Measurements from ENCODE around the gene LRRC25. TPM values are rescaled to one million over a fixed set of nuclear protein-coding genes. Genes with fewer than 3 reads are reported as not detected.

The LRRC25 gene
- total RNA-seq, 1 donor from 2014 or later, result not detected

GRCh38 chr19:18435178-18435841, 37.9 kb upstream of the LRRC25 start:
- no peak overlapping the region for H3K9ac ChIP-seq (ENCODE audit: low read length)
- no peak overlapping the region for H3K4me3 ChIP-seq (ENCODE audit: insufficient read depth, low read depth, low read length)
- TF ChIP-seq CTCF (IDR thresholded peaks at IDR 0.05; ENCODE audit: insufficient read depth, low read depth, low read length) (no peak), EZH2 (IDR thresholded peaks at IDR 0.05; ENCODE audit: insufficient read depth, low read length) (no peak)
- H3K4me2 ChIP-seq (ENCODE audit: low read length), result no peak overlapping the region
- no peak overlapping the region for H3K27ac ChIP-seq (ENCODE audit: low read depth, low read length)
- no peak overlapping the region for H2AFZ ChIP-seq (ENCODE audit: low read depth, low read length)
- no peaks in the 10 kb centered on the region for H3K27me3 ChIP-seq (ENCODE audit: insufficient read depth, low read length)
- no peaks in the 10 kb centered on the region for H3K9me3 Mint-ChIP-seq (ENCODE audit: unreplicated experiment)
- peaks cover 20% of the 10 kb centered on the region for H3K4me1 Mint-ChIP-seq (ENCODE audit: low read depth, unreplicated experiment)
- FAIRE-seq, result no peak
- no peaks in the 10 kb centered on the region for H3K36me3 ChIP-seq (ENCODE audit: insufficient read depth, low read length)
- peaks cover 25% of the 10 kb centered on the region for H4K20me1 ChIP-seq (ENCODE audit: insufficient read depth, low read length)
- peaks cover 3% of the 10 kb centered on the region for H3K36me3 Mint-ChIP-seq (ENCODE audit: low read depth, unreplicated experiment)
- peak overlapping the region; percentile 69 for H3K4me3 Mint-ChIP-seq (ENCODE audit: unreplicated experiment)
- H3K79me2 ChIP-seq (ENCODE audit: insufficient read depth, low read length), result peaks cover 12% of the 10 kb centered on the region
- no peak overlapping the region for H3K27ac Mint-ChIP-seq (ENCODE audit: unreplicated experiment)
- no peak for DNase-seq (ENCODE audit: low read depth)
- no peaks in the 10 kb centered on the region for H3K27me3 Mint-ChIP-seq (ENCODE audit: low read depth, unreplicated experiment)
- peaks cover 37% of the 10 kb centered on the region for H3K4me1 ChIP-seq (ENCODE audit: insufficient read depth, low read length)
- H3K9me3 ChIP-seq (ENCODE audit: insufficient read depth, low read depth, low read length), result no peaks in the 10 kb centered on the region

GRCh38 chr19:18434411-18435175, 37.2 kb upstream of the LRRC25 start:
- H3K36me3 ChIP-seq (ENCODE audit: insufficient read depth, low read length), result no peaks in the 10 kb centered on the region
- H3K4me1 Mint-ChIP-seq (ENCODE audit: low read depth, unreplicated experiment), result peaks cover 15% of the 10 kb centered on the region
- no peak overlapping the region for H3K27ac ChIP-seq (ENCODE audit: low read depth, low read length)
- no peaks in the 10 kb centered on the region for H3K27me3 ChIP-seq (ENCODE audit: insufficient read depth, low read length)
- peak overlapping the region; percentile 85 for H3K4me2 ChIP-seq (ENCODE audit: low read length)
- H2AFZ ChIP-seq (ENCODE audit: low read depth, low read length), result no peak overlapping the region
- H3K9me3 ChIP-seq (ENCODE audit: insufficient read depth, low read depth, low read length), result no peaks in the 10 kb centered on the region
- H3K4me3 Mint-ChIP-seq (ENCODE audit: unreplicated experiment), result peak overlapping the region; percentile 66
- FAIRE-seq (no peak), DNase-seq (ENCODE audit: low read depth) (no peak)
- peaks cover 18% of the 10 kb centered on the region for H4K20me1 ChIP-seq (ENCODE audit: insufficient read depth, low read length)
- H3K36me3 Mint-ChIP-seq (ENCODE audit: low read depth, unreplicated experiment), result peaks cover 3% of the 10 kb centered on the region
- peak overlapping the region; percentile 34 for H3K27ac Mint-ChIP-seq (ENCODE audit: unreplicated experiment)
- H3K9ac ChIP-seq (ENCODE audit: low read length), result peak overlapping the region; percentile 59
- no peak for TF ChIP-seq EZH2 (IDR thresholded peaks at IDR 0.05; ENCODE audit: insufficient read depth, low read length)
- TF ChIP-seq CTCF (IDR thresholded peaks at IDR 0.05; ENCODE audit: insufficient read depth, low read depth, low read length), result no peak
- H3K4me1 ChIP-seq (ENCODE audit: insufficient read depth, low read length), result peaks cover 39% of the 10 kb centered on the region
- no peaks in the 10 kb centered on the region for H3K27me3 Mint-ChIP-seq (ENCODE audit: low read depth, unreplicated experiment)
- no peak overlapping the region for H3K4me3 ChIP-seq (ENCODE audit: insufficient read depth, low read depth, low read length)
- peaks cover 17% of the 10 kb centered on the region for H3K79me2 ChIP-seq (ENCODE audit: insufficient read depth, low read length)
- no peaks in the 10 kb centered on the region for H3K9me3 Mint-ChIP-seq (ENCODE audit: unreplicated experiment)

All from astrocyte (in vitro differentiated cells and primary cell).